Stimulated activated CD4-positive, alpha-beta T cell treated with anti-CD3 and anti-CD28 coated beads, Interleukin-1b, Interleukin-23, amount 100 ng/mL, for 24 hours (primary cell): ENCODE results near the gene KDM2B.

Experiments
- DNase-seq, 4 experiments: peaks; one replicate each; pipeline ENCODE4 v3.0.0-alpha.2; 2020; ENCODE audit warnings: low read depth in 4 of 4, low spot score in 1 of 4

KDM2B gene

DNA sequence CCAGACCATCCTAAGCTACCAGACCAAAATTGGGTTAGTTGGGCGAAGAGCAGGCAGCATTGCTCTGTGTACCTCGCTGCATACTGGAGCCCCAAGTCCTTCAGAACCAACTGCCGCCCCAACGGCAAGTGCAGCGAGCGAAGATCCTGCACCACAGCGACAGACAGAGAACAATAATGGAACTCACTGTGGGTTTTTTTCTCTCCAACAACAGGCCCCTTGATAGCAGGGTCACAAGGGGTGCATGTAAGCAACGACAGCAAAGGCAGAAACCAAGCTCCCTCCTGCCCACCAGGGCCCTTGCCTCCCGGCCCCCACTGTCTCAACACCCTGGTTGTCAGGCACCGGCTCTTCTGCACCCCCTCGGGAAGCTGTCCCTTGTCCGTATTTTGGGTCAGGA is 141.9 kb downstream of the KDM2B start:
- no peak for DNase-seq

DNA sequence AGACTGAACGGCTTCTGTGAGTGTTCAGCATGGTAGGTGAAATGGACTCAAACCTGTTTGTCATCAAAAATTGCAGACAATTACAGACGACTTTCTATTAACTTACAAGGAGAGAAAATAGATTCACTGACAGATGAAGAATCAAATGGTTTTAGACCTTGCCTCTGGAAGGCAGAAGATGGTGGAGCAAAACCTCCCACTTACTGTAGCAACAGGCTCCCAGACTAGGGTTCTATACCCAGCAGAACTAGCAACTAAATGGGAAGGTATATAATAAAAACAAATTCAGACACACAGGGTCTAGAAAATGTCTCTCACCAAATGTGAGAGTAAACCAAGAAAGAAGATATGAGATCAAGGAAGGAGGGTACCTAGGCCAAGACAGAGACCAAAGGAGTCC is 144.1 kb downstream of the KDM2B start:
- DNase-seq: no peak

DNA sequence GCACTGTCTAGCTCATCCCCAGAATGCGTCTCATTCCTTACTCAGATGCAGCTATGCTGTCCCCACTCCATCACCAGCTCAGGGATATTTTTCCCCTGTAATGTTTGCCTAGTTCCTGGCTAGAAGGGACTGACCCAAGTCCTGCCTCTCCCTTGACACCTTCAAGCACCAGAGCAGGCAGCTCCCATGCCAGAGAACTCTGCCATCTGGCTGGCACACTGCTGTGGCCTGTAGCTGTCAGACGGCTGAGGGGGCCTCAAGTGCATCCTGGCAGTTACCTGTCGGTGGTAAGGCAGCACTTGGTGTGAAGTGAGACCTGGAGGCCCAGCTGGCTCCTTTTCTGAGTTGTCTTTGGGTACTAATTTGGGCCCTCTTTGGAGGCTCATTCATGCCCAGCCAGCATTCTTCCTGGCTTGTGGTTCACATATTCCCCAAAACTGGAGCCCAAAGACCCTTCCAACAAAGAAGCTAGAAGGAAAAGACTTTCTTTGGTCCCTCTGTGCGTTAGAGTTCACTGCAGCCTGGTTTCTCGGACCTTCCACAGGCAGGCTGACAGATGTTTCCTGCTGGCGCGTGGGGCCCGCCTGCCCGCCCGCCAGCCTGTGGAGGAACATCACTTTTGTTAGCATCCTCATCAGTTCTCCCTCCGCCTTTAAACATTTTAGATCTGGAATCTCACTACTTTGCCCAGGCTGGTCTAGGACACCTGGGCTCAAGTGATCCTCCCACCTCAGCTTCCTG is 147.9 kb downstream of the KDM2B start:
- DNase-seq: no peak

DNA sequence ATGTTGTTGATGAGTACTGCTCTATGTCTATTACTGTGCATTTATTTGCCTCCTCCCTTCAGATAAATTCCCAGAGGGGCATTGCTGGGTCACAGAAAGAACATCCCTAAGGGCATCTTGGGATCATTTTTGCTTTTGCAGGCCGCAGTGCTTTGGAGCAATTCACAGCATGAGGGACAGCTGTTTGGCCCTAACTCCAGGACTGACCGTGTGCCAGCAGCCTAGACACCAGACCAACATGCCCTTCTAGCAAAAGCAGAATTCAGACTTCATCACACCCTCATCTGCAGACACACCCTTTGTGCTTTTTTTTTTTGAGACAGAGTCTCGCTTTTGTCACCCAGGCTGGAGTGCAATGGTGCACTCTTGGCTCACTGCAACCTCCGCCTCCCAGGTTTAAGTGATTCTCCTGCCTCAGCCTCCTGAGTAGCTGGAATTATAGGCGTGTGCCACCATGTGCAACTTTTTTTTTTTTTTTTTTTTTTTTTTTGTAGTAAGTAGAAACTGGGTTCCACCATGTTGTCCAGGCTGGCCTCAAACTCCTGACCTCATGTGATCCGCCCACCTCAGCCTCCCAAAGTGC is 149.9 kb downstream of the KDM2B start:
- DNase-seq: no peak

DNA sequence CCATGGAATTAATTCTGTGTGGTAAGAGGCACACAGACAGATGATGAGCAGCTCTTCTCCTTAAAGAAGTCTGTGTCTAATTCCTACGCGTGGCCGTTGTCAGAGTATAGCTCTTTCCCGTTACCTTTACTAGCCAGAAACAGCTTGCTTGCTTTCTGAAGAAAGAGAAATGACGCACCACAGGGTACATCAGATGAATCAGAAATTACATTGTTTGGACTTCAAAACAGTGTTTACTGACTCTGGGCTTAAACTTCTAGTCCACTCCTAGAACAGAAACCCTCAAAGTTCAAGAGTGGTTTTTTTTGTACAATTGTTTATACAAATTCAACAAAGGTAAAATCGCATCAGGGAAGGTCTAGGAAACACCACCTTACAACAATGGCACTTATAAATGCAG is 151.9 kb downstream of the KDM2B start:
- DNase-seq: no peak

DNA sequence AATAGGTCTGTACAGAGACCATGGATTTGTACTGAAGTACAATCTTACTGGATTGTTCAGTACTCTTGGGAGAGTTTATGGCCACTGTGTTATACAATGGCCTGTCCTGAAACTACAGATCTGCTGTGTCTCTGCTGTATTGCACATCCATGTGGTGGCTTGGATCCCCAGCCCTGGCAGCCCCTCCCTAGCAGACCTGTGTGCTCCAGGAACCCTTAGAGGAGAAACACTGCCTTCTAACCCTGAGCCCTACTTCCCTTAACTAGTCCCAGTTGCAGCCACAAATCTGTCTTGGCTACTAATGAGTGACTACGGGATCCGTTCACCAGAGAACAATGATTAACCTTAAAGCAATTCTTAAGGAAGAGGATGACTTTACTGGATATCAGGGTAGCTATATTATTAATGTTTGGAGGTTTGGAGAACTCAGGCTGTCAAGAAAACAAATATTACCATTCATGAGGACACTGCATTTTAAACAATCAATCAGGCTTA is 153.2 kb downstream of the KDM2B start:
- no peak for DNase-seq

DNA sequence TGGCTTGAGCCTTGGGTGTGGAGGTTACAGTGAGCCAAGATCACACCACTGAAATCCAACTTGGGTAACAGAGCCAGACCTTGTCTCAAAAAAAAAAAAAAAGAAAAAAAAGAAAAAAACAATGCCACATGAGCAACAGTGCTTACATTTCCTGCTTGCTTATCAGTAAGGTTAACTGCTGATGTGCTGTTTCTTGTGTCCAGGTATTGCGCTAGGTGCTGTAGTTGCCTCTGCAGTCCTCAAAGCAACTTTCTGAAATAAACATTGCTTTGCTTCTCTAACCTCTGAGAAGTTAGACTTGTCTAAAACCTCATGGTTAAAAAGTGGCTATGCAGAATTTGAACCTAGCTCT is 156.2 kb downstream of the KDM2B start:
- DNase-seq: no peak

DNA sequence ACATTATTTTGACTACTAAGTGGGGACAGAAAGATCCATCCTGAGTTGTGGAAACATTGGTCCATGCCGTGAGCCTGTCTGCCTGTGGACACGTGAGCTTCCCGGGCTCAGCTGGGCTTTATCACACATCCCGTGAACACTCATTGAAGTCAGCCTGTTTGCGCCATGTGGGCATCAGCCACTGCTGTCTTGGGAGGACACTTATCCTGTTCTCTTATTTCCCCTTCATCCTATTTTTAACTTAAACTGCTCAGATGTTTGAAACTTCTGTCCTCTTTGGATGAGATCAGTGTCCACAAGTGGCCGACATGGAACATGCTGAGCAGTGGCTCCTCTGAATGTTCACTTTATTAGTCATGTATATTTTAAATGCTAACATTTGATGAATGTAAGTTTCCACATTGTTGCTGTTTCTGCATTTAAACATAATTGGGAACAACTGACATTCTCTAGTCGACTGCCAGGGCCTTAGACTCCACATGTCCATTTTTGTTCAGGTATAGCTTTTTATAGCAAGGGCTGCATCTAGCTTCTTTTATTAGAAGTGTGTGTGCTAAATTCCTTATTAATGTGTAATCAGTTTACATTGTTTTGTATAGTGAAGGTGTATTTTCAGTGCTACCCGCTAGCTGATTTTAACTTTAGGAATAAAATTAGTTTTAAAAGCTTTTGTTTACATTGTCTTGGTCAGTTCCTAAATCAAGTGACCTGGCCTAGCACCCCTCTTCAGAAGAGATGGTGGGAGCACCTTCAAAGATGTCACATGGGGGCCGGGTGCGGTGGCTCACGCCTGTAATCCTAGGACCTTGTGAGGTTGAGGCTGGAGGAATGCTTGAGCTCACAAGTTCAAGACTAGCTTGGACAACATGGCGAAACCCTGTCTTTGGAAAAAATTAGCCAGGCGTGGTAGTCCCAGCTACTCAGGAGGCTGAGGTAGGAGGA is 156.9 kb downstream of the KDM2B start:
- no peak for DNase-seq

DNA sequence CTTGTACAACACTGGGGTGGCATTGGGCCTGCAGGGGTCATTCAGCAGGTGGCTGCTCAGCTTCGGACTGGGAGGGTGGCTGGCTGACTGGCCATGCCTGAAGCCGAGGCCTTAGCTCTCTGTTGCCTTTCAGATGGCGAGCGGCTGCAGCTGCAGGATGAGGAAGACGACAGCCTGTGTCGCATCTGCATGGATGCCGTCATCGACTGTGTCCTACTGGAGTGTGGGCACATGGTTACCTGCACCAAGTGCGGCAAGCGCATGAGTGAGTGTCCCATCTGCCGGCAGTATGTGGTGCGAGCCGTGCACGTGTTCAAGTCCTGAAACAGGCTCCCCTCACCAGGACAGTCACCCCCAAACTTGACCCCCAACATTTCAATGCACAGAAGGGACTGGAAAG is 157.6 kb downstream of the KDM2B start:
- no peak for DNase-seq

DNA sequence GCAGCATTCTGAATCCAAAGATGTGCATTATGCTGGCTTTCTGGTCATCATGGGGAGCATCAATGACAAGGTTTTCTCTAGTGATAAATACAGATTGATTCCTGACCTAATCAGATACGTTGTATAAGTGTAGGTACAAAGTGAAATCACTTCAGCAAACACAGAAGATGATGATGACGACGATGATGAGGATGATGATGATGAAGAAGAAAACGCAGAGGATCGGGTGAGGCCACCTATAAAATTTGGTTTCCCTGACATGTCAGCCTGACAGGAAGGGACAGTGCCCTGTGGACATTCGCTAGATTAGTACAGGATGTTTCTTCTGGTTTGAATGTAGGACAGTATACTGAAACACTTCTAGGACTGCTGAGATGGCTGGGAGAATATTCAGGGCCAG is 160.7 kb downstream of the KDM2B start:
- DNase-seq: no peak

DNA sequence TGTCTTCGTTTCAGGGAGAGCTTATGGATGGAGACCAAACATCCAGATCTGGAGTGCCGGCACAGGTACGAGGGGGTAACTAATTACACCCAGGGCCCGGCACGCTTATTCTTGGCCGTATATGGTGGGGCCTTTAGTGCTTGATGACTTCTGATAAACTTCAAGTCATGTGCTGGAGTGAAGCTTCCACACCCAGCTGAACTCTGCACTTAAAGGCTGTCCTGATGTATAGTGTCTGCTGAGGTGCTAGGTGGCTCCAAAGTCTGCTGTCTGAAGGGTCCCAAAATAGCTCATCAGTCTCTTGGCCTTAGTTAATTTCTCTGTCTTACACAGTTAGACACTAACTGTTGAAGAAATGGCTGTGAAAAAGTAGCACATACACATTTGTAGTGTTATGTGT is 163.0 kb downstream of the KDM2B start:
- DNase-seq: no peak

DNA sequence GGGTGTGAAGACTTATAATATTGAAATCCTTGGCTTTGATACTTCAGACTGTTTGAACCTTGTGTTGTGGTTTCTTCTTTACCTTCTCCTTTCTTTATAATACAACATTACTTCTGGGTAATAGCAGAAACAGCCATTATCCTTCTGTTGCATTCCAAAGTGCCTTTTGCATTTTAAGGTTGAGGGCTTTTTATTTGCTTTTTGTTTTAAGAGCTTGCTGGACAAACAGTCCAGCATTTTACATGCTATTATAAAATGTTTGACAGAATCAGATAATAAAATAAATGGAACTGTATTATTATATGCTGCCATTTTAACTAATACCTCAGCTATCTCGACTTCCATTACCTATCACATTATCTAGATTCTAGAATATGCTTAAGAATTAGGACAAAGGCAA is 166.9 kb downstream of the KDM2B start:
- no peak for DNase-seq

DNA sequence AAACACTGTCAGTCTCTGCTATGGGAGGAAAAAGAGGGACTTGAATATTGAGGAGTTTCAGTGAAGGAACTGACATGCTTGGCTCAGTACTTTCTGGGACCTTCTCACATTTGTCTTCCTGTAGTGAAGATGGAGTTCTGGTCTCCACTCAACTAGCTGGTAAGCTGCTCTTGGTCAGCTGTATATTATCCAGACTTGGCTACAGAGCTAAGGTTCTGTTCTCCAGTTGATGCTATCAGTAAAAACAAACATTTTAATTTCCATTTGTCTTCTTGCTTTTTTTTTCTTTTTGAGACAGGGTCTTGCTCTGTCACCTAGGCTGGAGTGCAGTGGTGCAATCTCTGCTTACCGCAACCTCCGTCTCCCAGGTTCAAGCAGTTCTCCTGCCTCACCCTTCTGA is 175.6 kb downstream of the KDM2B start:
- DNase-seq: no peak

DNA sequence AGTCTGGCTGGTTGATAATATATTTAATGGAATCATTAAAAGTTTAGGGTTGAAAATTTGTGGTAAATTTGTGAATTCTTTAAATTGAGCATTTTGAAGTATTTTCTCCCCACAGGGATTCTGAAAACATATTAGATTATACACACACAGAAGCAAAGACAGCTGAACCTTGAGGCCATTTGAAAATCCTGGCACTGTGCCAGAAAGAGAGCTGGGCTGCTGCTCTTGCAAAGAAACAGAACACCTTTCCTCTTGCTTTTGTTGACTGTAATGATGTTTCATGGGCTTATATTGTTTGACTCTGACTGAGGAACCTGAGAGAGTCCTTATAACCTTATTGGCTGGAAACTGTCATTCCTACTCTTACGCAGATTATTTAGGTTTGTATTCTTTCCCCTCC is 176.1 kb downstream of the KDM2B start:
- DNase-seq: no peak

DNA sequence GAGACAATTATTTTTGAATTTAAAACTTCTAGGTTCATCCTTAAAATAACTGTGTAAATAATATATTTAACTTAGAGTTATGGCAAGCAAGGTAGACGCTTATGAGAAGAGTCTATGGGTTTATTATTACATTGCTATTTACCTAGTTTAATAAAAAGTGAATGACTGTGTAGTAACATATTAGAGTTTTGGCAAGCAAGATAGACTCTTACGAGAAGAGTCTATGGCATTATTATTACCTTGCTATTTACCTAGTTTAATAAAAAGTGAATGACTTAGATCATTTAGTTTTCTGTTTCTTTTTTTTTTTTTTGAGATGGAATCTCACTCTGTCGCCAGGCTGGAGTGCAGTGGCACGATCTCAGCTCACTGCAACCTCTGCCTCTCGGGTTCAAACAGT is 177.1 kb downstream of the KDM2B start:
- no peak for DNase-seq

DNA sequence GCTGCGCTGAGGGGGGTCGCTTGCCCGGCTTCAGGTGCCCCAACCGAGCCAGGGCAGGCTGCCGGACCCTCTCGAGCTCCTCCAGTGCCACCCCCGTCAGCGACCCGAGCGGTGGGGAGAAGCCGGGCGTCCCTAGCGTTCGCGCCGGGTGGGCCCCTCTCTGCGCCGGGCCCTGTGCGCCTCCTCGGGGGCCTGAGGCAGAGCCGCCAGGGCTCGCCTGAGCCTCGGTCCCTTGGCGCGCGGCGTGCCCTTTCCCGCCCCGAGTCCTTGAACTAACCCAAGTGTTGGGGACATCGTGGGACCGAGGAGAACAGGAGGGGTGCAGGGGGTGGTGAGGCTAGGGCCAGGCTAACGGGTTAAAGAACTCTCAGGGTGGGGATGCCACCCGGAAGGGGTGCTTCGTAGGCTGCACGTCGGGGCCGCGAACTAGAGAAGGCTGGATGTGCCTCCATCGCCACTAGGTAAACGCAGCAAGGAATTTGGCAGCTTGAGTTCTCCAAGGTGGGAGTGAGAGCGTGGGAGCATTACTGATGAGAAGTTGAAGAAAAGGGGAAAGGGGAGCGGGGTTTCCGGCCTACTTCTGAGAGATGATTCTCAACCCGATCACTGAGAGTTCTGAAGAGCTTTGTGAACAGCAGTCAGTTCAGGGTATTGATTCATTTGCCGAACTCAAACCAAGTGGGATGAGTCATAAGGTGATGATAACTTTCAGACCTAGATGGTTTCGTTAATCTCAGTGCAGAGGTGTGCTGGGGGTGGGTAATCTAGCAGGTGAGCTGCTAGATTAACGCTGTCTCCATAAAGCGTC is 180.3 kb downstream of the KDM2B start:
- peak; percentile 36 to 59 (median 42) for DNase-seq

DNA sequence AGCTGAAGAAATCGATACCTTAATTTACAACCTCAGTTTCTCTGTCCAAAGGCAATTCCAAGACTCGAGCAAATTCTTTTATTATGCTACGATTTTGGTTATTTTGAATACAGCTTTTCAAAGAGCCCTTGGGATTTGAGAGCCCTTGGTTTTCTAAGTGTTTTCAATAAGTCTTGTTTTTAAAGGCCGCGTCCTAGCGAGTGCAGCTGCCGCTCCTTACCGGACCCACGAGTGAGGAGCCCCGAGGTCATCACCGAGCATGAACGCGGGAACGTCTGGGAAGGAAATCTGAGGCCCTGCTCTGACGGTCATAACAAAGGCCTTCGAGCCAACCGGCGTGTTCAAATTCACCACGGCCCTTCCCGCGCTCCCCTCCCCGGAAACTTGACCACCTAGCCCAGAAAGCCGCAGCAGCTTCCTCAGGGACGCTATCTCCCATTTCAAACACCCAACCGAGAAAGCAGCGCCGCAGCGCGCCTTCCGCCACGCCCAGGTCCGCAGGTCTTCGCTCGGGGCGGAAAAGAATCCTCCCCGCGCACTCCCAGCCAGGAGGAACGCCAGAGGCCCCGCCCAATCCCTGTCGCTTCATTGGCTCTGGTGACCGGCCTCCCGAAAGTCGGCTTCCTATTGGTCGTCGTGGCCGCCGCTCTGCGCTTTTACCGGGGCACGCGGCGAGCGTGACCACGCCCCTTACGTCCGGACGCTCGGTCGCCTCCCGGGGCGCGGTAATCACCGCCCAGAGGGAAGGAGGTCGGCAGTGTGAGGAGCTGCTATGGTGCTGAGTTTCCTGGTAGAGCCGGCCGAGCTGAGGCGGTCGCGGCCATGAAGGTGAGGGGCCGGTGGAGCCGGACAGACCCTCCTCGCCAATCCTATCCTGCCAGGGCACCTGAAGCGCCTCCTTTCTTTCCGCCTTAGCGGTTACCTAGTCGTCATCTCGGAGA is 181.2 kb downstream of the KDM2B start, which contains the start of gene RNF34:
RNF34 (plus strand) TSS at position 728 of the 941 bp plus-strand sequence; CDS start at position 823, 95 bp downstream.
- DNase-seq: peak; percentile 90 to 99 (median 94)

DNA sequence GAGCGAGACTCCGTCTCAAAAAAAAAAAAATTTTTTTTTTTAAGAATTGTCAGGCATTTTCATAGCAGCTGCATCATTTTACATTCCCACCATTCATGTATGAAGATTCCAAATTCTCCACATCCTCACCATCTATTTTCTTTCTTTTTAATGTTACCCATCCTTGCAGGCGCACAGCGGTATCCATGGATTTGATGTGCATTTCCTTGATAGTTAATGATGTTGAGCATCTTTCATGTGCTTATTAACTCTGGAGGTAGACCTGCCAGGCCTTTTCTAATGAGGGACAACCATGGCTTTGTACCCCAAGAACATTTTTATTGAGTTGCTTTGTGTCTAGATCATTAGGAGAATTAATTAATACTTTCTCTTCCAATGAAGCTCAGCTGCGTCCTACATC is 182.5 kb downstream of the KDM2B start:
- no peak for DNase-seq

DNA sequence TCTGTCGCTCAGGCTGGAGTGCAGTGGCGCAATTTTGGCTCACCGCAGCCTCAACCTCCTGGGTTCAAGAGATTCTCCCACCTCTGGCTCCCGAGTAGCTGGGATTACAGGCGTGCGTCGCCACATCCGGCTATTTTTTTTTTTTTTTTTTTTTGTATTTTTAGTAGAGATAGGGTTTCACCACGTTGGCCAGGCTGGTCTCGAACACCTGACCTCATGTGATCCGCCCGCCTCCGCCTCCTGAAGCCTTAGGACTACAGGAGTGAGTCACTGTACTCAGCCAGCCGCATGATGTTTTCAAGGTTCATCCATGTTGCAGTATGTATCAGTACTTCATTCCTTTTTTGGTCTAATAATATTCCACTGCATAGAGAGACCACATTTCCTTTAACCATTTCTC is 183.3 kb downstream of the KDM2B start:
- no peak for DNase-seq

DNA sequence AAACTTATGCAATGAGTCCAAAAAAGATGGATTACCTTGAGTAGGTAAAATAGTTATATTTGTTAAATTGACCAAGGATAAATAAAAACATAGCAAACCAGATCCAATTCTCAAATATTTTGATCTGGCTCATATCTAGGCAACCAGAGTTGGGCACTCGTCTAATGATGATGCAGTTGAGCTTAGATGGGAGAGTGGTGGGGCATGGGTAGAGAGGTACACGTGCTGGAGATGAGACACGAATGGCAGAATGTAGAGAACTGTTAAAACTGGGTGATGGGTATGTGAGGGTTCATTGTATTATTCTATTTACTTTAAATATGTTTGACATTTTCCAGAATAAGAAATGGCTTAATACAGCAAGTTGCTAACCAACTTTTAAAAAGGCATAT is 188.5 kb downstream of the KDM2B start:
- no peak for DNase-seq
